Nephron (organoid): ENCODE results near the gene PNCK.

Experiments used
- H3K27ac Mint-ChIP-seq, 3 experiments: 2 replicates each; pipeline ENCODE4 v1.8.0; 2020; ENCODE audit warnings: mixed read lengths in 3 of 3, mild to moderate bottlenecking in 2 of 3, moderate library complexity in 1 of 3
- H3K27me3 Mint-ChIP-seq: 2 replicates; pipeline ENCODE4 v1.8.0; 2021; ENCODE audit warnings: low read depth, mild to moderate bottlenecking, moderate library complexity, mixed read lengths
- H3K36me3 Mint-ChIP-seq: 2 replicates; pipeline ENCODE4 v1.8.0; 2020; ENCODE audit warnings: low read depth, mixed read lengths
- H3K4me1 Mint-ChIP-seq: 2 replicates; pipeline ENCODE4 v1.8.0; 2020; ENCODE audit warnings: mixed read lengths
- H3K4me3 Mint-ChIP-seq, 3 experiments: 2 replicates each; pipeline ENCODE4 v1.8.0; 2020; ENCODE audit warnings: mild to moderate bottlenecking in 3 of 3, mixed read lengths in 3 of 3, moderate library complexity in 2 of 3
- H3K9me3 Mint-ChIP-seq: 2 replicates; pipeline ENCODE4 v1.8.0; 2020; ENCODE audit warnings: mixed read lengths
- TF ChIP-seq, protein P1 (sequence below), 3 experiments: fragments of 200-600 bp; sonication (generic); IDR thresholded peaks; one replicate each; pipeline ENCODE4 v1.5.0; 2021; ENCODE audit warnings: antibody characterized with exemption in 3 of 3; ENCODE audit not compliant: unreplicated experiment in 3 of 3

The PNCK gene

DNA sequence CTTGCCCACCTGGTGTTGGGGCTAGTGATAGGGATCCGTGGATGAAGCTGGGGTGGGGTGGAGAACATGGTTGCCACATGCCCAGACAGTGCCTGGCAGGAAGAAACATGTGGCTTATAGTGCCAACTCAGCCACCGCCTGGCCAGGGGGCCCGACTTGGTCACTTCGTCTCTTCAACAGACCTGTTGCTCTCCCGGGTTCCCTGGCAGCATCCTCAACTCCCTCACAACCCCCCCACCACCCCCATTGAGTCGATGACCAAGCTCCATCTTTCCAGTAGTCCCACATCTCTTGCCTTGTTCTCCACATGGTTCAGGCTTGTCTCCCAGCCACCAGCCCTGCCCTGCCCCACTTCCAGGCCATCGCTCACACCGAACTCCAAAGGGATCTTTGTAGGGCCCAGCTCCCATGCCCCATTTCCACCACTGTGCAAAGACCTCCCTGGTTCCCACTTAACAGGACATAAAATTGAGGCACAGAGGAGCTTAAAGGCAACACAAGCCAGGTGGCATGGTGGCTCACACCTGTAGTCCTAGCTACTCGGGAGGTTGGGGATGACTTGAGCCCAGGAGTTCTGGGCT, 7.8 kb downstream of the PNCK start:
- TF ChIP-seq, protein P1, sequence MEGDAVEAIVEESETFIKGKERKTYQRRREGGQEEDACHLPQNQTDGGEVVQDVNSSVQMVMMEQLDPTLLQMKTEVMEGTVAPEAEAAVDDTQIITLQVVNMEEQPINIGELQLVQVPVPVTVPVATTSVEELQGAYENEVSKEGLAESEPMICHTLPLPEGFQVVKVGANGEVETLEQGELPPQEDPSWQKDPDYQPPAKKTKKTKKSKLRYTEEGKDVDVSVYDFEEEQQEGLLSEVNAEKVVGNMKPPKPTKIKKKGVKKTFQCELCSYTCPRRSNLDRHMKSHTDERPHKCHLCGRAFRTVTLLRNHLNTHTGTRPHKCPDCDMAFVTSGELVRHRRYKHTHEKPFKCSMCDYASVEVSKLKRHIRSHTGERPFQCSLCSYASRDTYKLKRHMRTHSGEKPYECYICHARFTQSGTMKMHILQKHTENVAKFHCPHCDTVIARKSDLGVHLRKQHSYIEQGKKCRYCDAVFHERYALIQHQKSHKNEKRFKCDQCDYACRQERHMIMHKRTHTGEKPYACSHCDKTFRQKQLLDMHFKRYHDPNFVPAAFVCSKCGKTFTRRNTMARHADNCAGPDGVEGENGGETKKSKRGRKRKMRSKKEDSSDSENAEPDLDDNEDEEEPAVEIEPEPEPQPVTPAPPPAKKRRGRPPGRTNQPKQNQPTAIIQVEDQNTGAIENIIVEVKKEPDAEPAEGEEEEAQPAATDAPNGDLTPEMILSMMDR (IDR thresholded peaks at IDR 0.05; ENCODE audit: unreplicated experiment in 3 of 3): no peak
- peaks cover 36% of the 10 kb centered on the region for H3K9me3 Mint-ChIP-seq
- H3K27me3 Mint-ChIP-seq: peaks cover 62% of the 10 kb centered on the region
- no peak overlapping the region for H3K4me3 Mint-ChIP-seq
- H3K36me3 Mint-ChIP-seq: no peaks in the 10 kb centered on the region
- H3K4me1 Mint-ChIP-seq: peaks cover 5% of the 10 kb centered on the region
- no peak overlapping the region for H3K27ac Mint-ChIP-seq

DNA sequence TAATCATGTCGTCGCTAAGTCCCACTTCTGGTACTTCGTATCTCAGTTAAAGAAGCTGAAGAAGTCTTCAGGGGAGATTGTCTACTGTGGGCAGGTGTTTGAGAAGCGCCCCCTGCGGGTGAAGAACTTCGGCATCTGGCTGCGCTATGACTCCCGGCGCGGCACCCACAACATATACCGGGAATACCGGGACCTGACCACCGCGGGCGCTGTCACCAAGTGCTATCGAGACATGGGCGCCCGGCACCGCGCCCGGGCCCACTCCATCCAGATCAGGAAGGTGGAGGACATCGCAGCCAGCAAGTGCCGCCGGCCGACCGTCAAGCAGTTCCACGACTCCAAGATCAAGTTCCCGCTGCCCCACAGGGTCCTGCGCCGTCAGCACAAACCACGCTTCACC, 11.3 kb downstream of the PNCK start:
- H3K27me3 Mint-ChIP-seq: peaks cover 71% of the 10 kb centered on the region
- no peaks in the 10 kb centered on the region for H3K36me3 Mint-ChIP-seq
- H3K4me1 Mint-ChIP-seq: no peaks in the 10 kb centered on the region
- peak overlapping the region in 1 of 3 experiments; percentile 15 for H3K4me3 Mint-ChIP-seq
- peaks cover 37% of the 10 kb centered on the region for H3K9me3 Mint-ChIP-seq
- H3K27ac Mint-ChIP-seq: no peak overlapping the region
- TF ChIP-seq, protein P1 (IDR thresholded peaks at IDR 0.05; ENCODE audit: unreplicated experiment in 3 of 3): peak; percentile 30 to 52 (median 47)

DNA sequence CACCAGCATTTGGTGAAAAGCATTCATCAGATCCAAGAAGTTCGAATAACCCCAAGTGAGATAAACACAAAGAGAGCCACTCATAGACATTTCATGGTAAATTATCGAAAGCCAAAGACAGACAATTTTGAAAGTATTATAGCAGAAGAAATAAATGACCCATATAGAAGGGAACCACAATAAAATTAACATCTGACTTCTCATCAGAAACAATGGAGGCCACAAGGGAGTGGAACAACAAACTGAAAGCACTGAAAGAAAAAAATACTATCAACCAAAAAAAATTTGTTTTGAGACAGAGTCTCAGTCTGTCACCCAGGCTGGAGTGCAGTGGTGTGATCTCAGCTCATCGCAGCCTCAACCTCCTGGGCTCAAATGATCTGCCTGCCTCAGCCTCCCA, 14.3 kb downstream of the PNCK start:
- TF ChIP-seq, protein P1 (IDR thresholded peaks at IDR 0.05; ENCODE audit: unreplicated experiment in 3 of 3): no peak
- H3K27me3 Mint-ChIP-seq: peaks cover 52% of the 10 kb centered on the region
- no peaks in the 10 kb centered on the region for H3K4me1 Mint-ChIP-seq
- H3K36me3 Mint-ChIP-seq: no peaks in the 10 kb centered on the region
- no peak overlapping the region for H3K4me3 Mint-ChIP-seq
- peaks cover 28% of the 10 kb centered on the region for H3K9me3 Mint-ChIP-seq
- H3K27ac Mint-ChIP-seq: no peak overlapping the region

DNA sequence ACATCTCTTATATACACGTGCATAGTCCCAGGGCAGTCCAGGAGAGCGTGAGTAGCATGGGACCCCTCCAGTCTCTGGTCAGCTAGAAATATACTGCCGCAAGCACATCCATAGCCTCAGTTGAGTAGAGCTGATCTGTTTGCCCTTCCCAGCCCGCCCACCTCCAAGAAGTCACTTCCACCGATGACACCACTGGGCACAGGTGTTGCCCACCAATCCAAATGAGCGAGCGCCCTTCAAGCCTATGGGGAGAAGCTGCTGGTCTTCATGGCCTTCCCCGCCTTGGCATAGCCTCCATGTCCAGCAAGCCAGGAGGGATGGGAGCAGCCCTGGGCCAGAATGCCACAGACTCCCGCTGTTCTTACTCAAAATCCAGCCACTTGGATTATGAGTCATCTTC, 16.5 kb downstream of the PNCK start:
- no peaks in the 10 kb centered on the region for H3K36me3 Mint-ChIP-seq
- TF ChIP-seq, protein P1 (IDR thresholded peaks at IDR 0.05; ENCODE audit: unreplicated experiment in 3 of 3): no peak
- H3K9me3 Mint-ChIP-seq: peaks cover 34% of the 10 kb centered on the region
- peaks cover 39% of the 10 kb centered on the region for H3K27me3 Mint-ChIP-seq
- H3K27ac Mint-ChIP-seq: no peak overlapping the region
- H3K4me1 Mint-ChIP-seq: no peaks in the 10 kb centered on the region
- H3K4me3 Mint-ChIP-seq: no peak overlapping the region

DNA sequence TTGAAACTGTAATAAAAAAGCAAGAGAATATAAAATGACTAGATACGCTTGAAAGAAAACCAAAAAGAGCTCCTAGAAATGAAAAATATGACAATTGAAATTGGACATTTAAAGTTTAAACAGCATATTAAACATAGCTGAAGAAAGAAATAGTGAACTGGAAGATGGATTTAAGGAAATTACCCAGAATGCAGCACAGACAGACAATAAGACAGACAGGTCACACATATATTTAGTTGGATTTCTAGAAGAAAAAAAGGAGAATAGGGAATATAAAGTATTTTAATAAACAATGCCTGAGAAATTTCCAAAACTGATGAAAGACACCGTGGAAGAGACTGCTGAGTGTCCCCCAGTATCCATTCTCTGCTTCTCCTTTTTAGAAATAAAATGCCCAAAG, 20.1 kb downstream of the PNCK start:
- H3K27me3 Mint-ChIP-seq: peaks cover 23% of the 10 kb centered on the region
- H3K36me3 Mint-ChIP-seq: no peaks in the 10 kb centered on the region
- TF ChIP-seq, protein P1 (IDR thresholded peaks at IDR 0.05; ENCODE audit: unreplicated experiment in 3 of 3): no peak
- no peak overlapping the region for H3K27ac Mint-ChIP-seq
- no peak overlapping the region for H3K4me3 Mint-ChIP-seq
- no peaks in the 10 kb centered on the region for H3K4me1 Mint-ChIP-seq
- H3K9me3 Mint-ChIP-seq: peaks cover 37% of the 10 kb centered on the region

DNA sequence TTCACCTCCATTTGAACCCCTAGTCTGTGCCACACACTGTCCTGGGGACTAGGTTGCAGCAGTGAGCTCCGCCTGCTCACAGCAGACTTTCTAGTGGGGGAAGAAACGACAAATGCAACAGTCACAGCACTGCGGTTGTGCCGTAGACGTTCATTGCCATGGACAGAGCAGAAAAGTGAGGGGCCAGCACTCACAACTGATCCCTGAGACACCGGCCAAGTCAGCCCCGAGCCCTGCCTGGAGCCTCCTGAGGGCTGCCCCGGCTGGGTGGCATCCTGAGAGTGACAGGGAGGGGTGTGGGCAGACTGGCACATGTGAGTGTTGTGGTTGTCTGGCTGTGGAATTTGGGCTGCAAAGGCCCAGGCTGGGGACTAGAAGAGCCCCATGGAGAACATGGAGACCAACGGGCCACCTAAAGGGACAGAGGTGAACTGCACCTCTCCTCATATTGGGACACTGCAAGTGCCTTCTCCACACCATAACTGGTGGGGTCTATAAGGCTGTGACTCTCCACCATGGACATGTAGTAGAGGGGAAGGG, 22.0 kb downstream of the PNCK start:
- TF ChIP-seq, protein P1 (IDR thresholded peaks at IDR 0.05; ENCODE audit: unreplicated experiment in 3 of 3): peak in 2 of 3 experiments; percentile 16 to 24
- Mint-ChIP-seq H3K36me3 (no peaks in the 10 kb centered on the region), H3K27me3 (peaks cover 22% of the 10 kb centered on the region), H3K4me1 (no peaks in the 10 kb centered on the region), H3K4me3 (no peak overlapping the region), H3K9me3 (peaks cover 29% of the 10 kb centered on the region), H3K27ac (no peak overlapping the region)
